Activated CD4-positive, alpha-beta T cell treated with anti-CD3 and anti-CD28 coated beads for 4 hours (primary cell): Measurements from ENCODE around the gene RXRA.
A peak's percentile ranks its signal among the peaks of the same experiment; 100 is the strongest.

Source experiments
- DNase-seq, 2 donors: peaks; one replicate each; pipeline ENCODE4 v3.0.0-alpha.2; 2020

Gene RXRA

DNA sequence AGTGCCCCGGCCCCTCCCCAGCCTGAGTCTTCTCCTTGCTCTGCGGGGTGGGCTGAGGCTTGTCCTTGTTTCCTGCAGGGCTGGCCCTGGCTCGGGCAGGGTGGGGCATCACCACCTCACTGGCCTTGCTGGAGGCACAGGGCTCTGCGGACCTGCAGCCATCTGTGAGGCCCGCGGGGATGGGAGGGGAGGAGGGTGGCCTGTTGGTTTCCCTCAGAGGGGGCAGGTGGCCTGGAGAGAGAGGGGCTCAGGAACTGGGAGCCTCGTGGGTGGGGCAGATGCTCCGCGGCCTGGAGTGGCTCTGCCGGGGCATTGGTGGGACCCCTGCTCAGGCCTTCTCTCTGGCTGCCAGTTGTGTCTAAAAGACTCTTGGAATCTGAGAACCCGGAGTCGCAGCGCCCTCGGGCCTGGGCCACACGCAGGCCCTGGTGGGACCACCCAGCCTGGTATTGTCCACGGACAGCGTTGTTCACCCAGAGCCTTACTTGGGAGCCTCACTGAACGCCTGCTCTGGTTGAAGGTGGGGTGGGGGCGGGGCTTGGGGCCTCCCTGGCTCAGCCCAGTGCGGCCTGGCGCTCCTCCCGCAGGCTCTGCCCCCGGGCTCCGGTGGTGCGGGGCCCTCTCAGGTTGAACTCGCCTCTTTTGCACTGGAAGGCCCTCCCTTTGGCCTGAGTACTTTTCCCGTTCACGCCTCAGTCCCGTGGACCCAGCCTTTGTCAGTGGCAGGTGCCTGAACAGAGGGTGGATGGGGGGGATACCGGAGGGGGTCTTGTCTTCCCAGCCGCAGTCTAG, 111.3 kb downstream of the RXRA start:
- no peak for DNase-seq

DNA sequence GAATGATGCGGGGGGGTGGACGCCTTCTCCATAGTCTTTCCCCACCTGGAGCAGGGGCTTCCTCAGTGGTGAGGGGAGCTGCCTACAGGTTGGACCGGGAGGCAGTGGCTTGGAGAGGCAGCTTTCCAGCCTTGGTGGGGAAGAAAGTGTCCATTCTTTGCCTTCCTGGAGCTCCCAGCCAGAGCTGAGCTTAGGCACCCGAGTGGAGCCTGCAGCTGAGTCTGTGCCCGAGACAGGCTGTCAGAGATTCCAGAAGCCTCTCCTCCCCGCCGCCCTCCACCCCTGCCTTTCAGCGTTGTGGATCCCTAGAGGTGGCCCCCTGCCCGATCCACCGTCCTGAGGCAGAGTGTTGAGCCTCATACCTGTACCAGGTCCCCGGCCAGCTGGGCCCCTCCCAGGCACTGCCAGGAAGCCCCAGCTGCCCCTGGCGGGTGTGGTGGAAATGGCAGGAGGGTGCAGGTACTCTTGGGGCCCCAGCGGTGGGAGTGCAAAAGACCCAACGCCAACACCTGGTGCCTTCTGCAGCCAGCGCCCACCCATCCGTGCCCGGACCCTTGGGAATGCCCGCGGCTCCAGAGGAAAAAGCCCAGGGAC, 112.0 kb downstream of the RXRA start:
- DNase-seq = no peak

GRCh38 chr9:134439368-134439784, 113.1 kb downstream of the RXRA start:
- no peak for DNase-seq

DNA sequence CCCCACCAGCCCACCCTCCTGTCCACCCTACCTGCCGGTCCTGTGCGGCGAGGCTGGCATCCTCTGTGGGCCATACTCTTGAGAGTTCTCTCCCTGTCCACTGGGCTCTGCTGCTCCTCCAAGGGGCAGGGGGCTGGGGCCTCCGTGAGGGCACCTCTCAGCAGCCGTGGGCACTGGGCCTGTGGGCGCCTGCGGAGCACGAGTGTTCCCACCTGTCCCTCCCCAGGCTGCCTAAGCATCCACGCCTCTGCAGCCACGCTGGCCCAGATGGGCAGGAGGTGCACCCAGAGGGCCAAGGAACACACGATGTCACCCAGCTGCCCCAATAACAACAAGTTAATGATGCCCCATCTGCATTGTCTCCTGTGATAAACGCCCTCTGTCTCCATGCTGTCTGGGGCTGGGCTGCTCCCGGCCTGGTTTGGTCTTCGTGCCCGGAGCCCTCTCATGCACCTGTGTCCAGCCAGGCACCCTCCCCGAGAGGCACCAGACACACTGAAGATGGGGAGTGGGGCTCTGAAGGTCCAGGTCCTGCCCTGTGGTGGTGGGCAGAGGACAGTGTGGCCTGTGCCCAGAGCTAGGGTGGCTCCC, 114.5 kb downstream of the RXRA start:
- no peak for DNase-seq

DNA sequence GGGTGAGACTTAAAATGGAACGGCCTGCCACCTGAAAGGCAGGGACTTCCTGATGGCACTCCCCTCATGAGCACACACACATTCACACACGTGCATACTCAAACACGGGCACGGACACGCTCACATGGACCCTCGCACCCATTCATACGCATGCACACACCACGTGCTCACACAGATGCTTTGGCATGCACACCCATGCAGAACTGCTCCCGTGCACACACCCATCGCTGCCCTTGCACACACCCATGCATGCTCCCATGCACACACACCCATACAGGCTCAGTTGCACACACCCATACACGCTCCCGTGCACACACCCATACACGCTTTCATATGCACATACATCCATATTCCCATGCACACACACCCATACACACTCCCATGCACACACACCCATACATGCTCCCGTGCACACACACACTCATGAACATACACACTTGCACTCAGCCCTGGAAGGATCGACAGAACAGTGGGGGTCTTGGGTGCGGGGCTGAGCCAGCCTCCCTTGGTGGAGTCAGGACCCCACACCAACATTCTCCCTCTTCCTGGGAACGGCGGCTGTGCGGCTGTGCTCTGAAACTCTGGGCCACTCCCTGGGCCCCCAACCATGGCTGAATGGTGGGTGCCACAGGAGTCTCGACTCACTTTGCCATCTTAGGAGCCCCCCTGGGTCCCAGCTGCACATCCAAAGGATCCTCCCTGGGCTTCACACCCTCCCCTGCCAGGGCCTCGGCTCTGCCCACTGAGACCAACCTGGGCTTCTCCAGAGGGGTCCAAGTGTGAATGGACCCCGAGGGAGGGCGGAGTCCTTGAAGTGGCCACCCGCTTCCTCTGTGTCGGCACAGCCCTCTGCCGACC, 115.2 kb downstream of the RXRA start:
- DNase-seq = no peak

DNA sequence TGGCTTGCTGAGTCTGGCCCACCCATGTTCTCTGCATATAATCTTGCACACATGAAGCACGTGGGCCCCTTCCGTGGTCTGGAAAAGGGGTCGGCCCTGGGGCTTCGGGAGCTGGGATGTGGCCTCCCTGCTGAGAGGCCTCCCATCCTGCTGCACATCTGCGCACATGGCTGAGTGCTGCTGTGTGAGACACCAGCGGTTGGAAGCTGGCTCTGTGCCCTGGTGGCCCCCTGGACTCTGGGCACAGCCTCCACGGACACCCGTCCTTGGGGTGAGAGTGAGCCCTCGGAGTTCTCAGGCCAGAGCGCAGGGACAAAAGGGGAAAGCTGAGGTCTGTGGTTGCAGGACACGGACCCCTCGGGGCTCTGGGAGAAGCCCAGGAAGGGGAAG, 115.8 kb downstream of the RXRA start:
- no peak for DNase-seq

- DNase-seq = no peak
Measured at GRCh38 chr9:134442486-134443173, 116.4 kb downstream of the RXRA start.

DNA sequence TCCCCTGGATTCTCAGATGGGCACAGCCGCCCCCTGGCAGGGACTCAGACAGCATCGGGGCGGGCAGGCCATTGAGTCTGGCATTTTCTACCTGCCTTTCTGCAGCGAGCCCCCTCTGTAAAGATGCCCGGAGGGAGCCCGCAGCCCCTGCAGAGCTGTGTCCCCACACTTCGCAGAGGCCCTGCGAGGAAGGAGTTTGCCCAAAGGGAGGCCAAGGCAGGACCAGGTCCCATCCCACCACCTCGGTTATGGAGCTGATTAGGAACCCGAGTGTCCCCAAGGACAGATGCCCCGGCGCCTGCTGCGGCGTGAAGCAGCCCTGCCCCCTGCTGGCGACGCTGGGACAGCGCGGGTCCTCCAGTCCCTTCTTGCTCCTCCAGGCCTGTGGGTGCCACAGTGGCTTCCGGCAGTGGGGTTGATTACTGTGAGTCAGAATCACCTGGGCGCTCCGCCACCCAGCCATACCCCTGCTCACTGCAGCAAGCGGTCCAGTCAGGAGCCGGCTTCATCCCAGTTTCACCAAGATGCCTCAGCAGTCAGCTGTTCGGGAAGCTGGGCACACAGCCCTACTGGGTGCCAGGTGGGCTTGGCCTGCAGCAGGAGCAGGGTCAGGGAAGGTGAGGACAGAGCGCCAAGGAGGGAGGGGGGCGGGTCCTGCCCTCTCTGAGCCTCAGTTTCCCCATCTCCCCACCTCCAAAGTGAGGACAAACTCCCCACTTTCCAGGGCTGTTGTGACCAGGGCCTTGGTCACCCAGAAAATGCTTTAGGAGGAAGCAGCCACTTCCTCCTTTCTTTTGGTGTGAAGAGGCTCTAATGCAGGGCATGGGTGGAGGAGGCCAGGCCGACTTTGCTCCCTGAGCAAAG, 117.2 kb downstream of the RXRA start:
- peak; percentile 85 to 88 for DNase-seq

DNA sequence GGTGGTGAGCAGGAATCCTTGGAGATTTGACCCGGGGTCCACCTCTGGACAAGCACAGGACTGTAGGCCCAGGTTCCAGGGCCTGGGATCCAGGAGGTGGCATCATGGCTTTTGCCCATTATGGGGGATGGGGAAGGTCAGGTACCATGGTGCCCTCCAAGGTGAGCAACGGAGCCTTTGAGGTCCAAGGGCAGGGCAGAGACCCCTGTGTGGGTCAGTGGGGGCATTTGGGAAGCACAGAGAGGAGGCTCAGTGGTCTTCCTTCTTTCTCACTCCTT, 117.7 kb downstream of the RXRA start:
- DNase-seq = no peak

DNA sequence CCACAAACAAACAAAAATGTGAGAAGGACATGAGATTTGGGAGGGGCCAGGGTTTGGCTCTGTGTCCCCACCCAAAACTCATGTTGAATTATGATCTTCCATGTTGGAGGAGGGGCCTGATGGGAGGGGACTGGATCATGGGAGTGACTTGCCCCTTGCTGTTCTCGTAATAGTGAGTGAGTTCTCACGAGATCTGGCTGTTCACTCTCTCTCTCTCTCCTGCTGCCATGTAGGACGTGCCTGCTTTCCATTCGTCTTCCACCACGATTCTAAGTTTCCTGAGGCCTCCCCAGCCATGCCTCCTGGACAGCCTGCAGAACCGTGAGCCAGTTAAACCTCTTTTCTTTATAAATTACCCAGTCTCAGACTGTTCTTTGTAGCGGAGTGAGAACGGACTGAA, 118.7 kb downstream of the RXRA start:
- no peak for DNase-seq

DNA sequence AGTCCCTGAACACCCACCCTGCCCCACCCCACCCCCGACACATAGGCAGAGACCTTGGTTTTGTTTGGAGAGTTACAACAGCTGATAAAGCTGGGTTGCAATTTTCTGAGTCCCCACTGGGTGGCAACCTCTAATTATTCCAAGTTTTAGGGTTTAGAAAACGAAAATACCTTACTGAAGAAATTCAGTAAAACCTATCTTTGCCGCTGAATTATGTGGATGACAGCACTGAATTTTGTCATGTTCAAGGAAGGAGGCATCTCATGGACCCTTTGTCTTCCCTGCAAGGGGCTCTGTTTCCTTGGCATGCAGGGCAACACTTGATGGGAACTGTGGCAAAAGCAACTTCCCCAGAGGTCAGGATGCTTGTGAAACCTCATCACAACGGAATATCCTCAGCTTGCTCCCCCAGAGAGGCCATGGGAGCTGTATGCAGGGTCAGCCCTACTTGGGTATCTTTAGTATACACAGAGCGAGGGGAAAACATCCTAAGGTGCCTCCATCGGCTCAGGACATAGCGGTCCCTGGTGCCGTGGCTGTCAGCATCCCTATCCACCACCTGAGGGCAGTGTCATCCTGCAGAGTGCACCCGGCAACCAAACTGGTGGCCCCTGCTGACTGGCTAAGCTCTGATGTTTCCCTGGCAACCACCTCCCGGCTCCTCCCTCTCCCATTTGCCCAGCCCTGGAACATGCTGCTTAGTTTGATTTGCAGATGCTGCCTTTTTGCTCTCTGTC, 123.1 kb downstream of the RXRA start:
- DNase-seq = peak; percentile 80 to 82

GRCh38 chr9:134451700-134452458, 125.6 kb downstream of the RXRA start:
- DNase-seq = no peak

DNA sequence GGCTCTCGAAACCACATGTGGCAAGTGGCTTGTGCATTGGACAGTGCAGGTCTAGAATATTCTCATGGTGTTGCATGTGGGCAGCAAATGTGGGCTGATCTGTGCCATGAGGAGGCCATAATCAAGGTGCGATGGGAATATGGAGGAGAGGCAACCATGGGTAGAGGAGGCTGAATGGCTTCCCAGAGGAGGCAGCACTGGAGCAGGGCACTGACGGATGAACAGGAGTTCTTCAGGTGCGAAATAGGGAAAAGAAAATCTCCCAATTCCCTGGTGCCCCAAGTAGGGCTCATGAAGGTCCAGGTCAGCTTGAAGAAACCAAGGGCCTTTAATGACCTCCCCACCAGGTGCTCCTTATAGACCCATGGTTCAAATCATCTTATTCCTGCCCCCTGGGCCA, 126.5 kb downstream of the RXRA start:
- no peak for DNase-seq

DNA sequence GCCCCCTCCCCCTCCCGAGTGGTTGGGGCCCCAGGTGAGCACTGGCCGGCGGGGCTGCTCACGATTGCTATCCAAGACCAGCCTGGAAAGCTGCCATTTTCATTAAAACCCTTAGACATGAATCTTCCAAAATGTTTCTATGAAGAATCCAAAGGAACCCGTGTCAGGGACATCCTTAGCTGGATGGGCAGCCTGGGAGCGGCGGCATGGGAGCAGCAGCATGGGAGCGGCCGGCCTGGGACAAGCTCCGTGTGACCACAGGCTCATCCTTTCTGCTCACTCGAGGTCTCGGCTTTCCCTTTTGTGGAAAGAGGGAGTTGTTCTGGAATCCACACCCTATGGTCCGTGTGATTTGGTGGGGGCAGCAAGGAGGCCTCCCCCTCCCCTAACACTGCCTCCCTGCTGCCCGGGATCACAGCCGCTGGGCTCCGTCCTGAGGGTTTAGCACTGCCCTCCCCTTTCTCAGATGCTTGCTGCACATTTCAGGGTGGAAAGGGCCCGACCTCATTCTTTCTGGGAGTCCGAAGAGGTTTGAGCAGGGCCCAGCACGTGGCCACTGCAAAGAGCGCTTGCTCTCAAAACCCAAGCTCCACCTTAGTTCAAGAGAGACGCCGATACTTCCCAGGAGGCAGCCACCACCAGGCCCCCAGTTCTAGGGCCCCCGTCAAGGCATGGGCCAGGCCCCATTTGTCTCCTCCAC, 127.7 kb downstream of the RXRA start:
- no peak for DNase-seq

GRCh38 chr9:134454476-134454857, 128.2 kb downstream of the RXRA start:
- no peak for DNase-seq

DNA sequence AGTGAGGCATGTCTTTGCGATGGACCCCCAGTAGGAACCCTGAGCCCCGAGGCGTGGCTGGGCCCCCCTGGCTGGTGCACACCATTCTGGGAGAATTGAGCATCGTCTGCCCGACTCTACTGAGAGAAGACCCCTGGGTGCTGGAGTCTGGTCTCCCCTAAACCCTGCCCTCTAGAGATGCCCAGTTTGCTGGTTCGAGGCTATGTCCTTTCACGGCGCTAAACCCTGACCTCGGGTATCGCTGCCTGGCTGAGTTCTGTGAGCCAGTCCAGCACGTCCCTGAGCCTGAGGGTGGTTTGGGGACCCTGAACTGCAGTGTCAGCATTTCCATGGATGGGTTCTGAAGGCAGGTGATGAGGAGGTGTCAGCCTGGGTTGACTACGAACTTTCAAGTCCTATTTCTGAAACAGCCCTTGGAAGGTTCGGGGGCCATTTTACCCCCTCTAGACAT, 128.8 kb downstream of the RXRA start:
- no peak for DNase-seq

- DNase-seq = no peak
Measured at GRCh38 chr9:134455537-134455933, 129.3 kb downstream of the RXRA start.

DNA sequence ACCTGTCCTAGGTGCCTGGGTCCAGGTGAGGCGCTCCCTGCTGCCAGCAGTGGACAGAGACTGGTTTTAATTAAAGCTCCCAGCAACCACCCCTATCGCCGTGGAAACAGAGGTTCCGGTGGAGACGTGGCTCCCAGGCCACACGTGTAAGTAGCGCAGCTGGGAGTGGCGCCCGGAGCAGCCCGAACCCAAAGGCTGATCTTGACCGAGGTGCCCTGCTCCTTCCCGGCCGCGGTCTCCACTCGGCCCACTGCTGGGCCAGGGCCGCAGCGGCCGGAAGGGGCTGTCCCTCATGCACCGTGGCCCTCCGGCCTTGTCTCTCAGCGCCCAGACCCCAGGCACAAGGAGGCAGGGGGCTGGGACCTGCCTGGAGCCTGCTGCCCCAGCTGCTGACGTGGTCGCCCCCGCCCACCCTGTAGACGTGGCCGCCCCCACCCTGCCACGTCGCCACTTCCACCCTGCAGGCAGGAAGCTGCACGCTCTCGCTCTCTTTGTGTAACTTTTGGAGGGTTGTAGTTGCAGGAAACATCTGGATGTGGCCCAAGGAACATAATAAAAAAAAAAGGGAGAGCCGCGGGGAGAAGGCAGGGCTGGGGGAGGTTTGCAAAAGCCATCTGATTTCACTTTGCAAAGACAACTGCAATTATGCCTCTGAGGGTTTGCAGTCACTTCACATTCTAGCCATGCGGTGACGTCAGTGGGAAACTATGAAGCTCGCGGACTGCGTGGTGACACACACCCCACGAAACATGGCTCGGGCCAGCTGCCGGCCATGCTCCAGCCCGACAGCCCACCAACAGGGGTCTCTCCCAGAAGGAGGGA, 129.9 kb downstream of the RXRA start:
- DNase-seq = peak; percentile 73 to 85

DNA sequence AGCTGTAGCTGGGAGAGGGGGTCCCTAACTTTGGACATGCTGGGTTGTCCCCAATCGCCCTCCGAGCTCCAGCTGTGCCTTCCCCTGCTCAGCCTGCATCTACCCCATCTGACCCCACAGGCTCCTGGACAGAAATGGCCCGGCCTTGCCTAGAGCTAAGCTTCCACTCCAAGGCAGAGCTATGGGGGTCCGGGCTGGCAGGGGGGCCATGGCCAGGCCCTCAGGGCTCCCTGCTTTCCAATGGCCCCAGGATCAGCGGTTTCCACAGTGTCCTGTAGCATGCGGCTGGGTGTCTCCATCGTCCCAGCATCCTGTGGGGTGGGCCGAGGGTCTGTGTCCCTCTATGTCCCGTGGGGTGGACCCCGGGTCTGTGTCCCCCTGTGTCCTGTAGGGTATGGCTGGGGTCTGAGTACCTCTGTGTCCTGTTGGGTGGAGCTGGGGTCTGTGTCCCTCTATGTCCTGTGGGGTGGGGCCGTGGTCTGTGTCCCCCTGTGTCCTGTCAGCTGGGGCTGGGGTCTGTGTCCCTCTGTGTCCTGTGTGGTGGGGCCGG, 130.6 kb downstream of the RXRA start:
- DNase-seq = no peak
